Activated CD4-positive, alpha-beta T cell treated with anti-CD3 and anti-CD28 coated beads, Interleukin-2, amount 50 U/mL, for 24 hours (primary cell): ENCODE results near the gene SNAPIN.
A peak's percentile ranks its signal among the peaks of the same experiment; 100 is the strongest.

Experiments
- DNase-seq, 2 donors: peaks; one replicate each; pipeline ENCODE4 v3.0.0-alpha.2; 2020; ENCODE audit warnings: low read depth in 1 of 2, low spot score in 1 of 2

Gene SNAPIN

DNA sequence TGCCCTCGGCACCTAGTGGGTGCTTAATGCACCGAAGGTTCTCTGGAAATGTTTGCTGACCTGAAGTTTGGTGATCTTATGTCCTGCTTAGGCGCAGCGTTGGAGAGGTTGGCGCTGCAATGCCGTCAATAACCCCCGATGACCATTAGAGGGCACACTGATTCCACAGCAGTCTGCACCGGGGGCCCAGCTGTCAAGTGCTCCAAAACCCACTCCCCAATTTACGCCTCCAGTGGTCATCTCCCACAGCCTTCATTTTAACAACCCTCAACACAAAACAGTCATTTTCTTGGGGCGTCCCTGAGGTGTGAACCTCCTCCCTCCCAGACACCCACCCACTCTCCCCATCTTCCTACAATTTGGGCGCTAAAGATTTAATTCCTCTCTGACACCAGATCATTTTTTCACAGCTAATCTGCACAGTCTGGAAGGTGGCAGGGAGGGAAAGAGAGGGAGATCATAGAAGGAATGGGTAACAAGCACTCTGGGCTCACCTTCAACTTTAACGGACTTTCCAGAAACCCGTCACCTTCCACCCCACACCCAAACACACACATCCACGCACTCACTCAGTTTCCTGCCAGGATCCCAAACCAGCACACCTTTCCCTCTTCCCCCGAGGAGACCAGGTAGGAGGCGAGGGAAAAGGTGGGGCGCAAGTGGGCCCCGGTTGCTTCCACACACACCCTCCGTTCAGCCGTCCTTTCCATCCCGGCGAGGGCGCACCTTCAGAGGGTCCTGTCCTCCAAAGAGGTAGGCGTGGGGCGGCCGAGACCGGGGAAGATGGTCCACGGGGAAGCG, 19.4 kb downstream of the SNAPIN start:
- peak in 1 of 2 donors; percentile 17 for DNase-seq

DNA sequence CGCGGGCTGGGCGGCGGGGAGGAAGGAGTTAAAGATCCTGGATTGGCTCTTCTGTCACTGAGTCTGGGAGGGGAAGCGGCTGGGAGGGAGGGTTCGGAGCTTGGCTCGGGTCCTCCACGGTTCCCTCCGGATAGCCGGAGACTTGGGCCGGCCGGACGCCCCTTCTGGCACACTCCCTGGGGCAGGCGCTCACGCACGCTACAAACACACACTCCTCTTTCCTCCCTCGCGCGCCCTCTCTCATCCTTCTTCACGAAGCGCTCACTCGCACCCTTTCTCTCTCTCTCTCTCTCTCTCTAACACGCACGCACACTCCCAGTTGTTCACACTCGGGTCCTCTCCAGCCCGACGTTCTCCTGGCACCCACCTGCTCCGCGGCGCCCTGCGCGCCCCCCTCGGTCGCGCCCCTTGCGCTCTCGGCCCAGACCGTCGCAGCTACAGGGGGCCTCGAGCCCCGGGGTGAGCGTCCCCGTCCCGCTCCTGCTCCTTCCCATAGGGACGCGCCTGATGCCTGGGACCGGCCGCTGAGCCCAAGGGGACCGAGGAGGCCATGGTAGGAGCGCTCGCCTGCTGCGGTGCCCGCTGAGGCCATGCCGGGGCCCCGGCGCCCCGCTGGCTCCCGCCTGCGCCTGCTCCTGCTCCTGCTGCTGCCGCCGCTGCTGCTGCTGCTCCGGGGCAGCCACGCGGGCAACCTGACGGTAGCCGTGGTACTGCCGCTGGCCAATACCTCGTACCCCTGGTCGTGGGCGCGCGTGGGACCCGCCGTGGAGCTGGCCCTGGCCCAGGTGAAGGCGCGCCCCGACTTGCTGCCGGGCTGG, 20.2 kb downstream of the SNAPIN start, which contains the start of gene NPR1:
Gene NPR1, plus strand, starts transcription at position 170 of the 818 bp plus-strand sequence. Its CDS starts 421 bp downstream, at position 591.
- DNase-seq = no peak

DNA sequence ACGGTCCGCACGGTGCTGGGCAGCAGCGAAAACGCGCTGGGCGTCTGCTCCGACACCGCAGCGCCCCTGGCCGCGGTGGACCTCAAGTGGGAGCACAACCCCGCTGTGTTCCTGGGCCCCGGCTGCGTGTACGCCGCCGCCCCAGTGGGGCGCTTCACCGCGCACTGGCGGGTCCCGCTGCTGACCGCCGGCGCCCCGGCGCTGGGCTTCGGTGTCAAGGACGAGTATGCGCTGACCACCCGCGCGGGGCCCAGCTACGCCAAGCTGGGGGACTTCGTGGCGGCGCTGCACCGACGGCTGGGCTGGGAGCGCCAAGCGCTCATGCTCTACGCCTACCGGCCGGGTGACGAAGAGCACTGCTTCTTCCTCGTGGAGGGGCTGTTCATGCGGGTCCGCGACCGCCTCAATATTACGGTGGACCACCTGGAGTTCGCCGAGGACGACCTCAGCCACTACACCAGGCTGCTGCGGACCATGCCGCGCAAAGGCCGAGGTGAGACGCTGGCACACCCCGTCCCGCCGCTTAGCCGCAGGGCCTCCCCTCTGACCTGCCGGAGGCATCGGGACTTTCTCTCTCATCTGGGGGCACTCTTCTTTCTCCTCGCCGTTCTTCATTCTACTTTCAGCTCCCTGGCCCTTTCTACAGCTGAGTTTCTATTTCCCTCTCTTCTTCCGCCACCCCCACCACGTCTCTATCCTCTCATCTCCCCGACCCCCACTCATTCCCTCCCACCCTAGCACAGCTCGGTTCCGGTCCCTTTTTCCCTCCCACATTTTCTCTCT, 21.0 kb downstream of the SNAPIN start:
- DNase-seq = no peak

DNA sequence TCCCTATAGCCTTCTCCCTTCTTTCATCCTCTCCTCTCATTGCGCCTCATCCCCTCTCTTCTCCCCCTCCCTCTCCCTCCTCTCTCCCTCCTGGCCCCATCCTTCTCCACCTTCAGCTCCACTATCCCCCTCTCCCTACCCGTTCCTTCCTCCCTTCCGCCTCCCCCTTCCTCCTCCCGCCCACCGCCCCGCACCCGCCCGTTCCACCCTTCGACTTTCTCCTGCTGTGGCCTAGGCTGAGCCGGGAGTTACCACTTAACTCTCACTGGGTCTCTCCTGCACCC, 21.6 kb downstream of the SNAPIN start:
- no peak for DNase-seq

DNA sequence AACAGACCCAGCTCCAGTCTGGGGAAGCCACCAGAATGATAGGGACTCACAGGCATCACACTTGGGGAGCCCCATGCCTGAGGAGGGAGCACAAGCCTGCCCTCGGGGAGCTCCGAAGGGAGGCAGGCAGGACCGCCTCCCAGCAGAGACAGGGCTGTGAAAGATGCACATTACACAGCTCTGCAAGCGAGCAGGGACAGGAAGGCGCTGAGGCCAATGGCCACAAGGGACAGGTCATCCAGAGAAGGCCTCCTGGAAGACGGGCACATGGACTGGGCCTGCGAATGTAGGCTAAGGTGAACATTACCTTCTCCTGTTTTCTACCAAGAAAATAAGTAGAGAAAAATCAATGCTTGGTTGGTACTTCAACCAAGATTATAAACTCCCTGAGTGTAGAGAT, 24.2 kb downstream of the SNAPIN start:
- no peak for DNase-seq

DNA sequence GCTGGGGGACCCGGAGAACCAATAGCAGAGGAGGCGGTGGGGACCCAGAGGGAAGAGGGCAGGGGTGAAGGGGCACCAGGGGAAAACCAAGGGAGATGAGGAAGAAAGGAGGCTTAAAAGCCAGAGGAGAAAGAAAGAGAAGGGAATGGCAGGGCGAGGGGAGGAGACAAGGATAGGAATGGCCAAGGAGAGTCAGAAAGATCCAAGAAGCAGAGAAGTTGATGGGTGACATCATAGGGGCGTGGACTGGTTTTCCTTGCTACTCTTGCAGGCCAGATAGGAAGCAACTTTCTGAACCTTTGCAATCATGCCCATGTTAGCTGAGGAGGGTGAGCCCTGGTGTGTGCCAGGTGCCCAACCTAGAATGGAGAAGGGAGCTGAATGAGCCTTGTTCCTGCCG, 25.4 kb downstream of the SNAPIN start:
- no peak for DNase-seq

DNA sequence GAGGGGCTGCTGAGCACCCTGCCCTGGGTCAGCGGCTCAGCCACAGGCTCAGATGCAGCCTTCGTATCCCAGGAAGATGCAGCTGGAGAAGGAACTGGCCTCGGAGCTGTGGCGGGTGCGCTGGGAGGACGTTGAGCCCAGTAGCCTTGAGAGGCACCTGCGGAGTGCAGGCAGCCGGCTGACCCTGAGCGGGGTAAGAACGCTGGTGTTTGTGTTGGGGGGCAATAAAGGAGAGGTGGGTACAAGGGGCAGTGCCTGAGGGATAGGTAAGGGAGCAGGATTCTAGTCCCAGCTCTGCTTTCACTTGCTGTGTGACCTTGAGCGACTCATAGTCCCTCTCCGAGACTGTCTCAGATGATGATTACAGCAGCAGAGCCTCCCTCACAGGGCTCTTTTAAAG, 26.4 kb downstream of the SNAPIN start:
- no peak for DNase-seq

DNA sequence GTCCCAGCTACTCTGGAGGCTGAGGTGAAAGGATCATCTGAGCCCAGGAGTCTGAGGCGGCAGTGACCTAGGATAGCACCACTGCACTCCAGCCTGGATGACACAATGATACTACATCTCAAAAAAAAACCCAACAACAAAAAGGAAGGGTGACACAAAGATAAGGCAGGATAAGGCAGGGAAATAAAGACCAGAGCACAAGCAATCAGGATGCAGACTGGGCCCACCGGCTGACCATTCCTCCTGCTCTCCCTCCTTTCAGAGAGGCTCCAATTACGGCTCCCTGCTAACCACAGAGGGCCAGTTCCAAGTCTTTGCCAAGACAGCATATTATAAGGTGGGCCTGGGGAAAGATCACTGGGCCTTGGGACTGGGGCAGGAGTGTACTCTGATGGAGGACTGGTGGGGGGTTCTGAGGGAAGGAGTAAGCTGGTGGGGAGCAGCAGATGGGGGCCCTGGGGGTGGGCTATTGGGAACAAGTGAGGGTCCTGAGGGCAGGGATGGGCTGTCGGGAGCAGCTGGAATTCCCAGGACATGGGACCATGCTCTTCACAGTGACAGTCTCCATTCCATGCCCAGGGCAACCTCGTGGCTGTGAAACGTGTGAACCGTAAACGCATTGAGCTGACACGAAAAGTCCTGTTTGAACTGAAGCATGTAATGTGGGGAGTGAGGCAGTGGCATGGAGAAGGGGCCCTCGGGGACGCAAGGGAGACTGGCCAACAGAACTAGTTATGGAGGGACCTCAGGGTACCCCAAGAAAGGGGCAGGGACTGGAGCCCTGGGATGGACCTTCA, 27.2 kb downstream of the SNAPIN start:
- DNase-seq = no peak

DNA sequence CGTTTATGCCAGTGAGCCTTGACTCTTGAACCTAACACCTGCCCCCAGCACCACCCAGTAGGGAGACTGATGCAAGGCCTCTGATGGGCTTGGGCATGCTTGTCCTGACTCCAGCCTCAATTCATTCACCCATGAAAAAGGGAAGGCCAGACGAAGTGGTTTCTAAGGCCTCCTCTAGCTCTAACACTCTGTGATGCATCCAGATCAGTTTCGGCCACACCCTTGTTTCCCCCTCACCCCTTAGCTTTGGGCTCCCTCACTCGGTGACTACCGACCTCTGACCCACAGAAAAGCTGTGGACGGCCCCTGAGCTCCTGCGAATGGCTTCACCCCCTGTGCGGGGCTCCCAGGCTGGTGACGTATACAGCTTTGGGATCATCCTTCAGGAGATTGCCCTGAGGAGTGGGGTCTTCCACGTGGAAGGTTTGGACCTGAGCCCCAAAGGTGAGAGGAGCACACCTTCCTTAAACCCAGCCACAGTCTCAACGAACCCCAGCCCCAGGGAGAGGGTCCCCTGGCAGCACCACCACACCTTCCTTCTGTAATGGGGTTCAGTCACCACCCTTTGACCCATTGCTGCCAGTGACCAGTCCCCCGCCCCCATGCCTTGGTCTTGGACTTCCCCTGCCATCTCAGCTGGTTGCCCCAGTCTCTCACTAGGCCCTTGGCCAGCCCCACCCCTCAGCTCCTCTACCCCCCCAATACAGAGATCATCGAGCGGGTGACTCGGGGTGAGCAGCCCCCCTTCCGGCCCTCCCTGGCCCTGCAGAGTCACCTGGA, 29.0 kb downstream of the SNAPIN start:
- DNase-seq = no peak

DNA sequence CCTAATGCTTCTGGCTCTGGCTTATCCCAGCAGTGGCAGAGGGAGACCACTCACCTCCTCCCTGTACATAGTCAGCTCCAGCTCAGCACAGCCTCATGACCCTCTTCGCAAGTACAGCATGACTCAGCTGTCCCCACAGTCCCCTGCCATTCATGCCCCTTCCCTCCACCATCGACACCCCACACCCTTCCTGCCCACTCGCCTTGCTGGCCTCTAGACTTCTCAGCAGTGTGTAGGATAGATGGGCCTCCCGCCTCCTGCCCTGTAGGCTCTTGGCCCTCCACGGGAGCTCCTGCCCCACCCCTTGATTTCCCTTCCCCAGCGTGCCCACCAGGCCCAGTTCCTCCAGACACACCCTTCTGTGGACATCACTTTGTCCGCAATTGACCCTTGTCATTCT, 29.8 kb downstream of the SNAPIN start:
- DNase-seq = no peak

DNA sequence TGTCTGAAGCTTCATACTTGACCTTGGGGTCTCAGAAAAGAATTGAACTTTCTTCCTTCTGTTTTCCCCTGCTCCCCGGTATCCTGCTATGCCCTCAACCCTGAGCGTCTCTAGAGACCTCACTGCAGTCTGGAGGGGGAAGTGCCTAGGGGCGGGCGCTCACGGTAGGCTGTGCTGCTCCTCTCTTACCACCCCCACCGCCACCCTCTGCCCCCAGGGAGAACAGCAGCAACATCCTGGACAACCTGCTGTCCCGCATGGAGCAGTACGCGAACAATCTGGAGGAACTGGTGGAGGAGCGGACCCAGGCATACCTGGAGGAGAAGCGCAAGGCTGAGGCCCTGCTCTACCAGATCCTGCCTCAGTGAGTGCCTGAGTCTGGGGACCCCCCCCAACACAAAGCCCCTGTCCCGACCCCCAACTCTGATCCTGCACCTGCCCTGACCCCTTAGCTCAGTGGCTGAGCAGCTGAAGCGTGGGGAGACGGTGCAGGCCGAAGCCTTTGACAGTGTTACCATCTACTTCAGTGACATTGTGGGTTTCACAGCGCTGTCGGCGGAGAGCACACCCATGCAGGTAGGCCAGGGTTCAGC, 30.3 kb downstream of the SNAPIN start:
- DNase-seq = no peak

DNA sequence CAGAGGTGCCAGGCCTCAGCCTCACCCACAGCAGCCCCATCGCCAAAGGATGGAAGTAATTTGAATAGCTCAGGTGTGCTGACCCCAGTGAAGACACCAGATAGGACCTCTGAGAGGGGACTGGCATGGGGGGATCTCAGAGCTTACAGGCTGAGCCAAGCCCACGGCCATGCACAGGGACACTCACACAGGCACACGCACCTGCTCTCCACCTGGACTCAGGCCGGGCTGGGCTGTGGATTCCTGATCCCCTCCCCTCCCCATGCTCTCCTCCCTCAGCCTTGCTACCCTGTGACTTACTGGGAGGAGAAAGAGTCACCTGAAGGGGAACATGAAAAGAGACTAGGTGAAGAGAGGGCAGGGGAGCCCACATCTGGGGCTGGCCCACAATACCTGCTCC, 35.0 kb downstream of the SNAPIN start:
- DNase-seq = no peak

DNA sequence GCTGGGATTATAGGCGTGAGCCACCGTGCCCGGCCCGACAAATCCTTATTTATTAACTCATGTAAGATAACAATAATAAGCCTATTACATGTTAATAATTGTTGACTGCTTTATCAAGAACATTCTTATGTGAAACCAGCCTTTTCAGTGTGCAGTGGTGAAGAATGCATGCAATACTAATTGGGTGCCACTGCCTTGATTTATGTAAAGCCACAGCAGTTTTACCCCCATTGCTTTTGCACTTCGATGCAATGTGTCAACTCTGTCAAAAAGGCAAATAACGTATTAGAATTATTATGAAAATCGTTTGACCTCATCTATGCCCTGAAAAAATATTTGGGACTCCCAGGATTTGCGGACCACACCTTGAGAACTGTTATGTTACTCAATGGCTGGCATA, 38.2 kb downstream of the SNAPIN start:
- DNase-seq = no peak

DNA sequence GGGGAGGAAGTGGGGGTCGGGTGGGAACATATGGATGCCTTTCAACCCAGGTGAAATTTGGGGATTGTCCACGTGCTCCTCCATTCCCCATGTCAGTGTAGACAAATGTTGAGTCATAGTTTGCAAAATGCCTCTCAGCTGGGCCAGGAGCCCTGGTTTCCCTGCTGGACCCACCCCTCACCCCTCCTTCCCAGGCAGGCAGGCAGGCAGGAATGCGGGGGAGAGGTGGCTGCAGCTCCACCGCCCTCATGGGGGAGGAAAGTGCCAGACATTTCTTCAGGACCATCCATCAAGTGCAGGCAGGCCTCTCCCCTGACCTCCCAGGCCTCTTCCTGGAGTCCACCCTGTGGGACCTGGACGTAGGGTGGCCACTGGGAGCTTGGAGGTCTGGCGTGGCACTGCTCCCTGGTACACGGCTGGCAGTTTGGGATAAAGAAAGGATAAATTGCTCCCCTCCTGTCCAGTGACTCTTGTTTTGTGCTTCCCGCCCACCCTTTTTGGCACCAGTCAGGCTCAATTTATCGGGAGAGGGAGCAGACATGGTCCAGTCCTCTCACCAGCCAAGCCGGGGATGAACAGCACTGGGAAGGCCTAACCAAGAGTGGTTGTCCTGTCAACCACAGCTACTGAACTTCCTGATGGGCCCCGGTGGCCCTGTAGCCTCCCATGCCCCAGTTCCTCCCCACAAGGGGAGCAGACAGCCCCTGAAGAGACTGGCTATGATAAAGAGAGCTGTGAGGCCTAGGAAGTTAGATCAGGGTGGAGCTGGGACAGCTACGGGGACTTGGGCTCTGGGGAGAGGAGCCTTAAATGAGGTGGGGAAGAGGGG, 38.9 kb downstream of the SNAPIN start:
- DNase-seq = no peak

DNA sequence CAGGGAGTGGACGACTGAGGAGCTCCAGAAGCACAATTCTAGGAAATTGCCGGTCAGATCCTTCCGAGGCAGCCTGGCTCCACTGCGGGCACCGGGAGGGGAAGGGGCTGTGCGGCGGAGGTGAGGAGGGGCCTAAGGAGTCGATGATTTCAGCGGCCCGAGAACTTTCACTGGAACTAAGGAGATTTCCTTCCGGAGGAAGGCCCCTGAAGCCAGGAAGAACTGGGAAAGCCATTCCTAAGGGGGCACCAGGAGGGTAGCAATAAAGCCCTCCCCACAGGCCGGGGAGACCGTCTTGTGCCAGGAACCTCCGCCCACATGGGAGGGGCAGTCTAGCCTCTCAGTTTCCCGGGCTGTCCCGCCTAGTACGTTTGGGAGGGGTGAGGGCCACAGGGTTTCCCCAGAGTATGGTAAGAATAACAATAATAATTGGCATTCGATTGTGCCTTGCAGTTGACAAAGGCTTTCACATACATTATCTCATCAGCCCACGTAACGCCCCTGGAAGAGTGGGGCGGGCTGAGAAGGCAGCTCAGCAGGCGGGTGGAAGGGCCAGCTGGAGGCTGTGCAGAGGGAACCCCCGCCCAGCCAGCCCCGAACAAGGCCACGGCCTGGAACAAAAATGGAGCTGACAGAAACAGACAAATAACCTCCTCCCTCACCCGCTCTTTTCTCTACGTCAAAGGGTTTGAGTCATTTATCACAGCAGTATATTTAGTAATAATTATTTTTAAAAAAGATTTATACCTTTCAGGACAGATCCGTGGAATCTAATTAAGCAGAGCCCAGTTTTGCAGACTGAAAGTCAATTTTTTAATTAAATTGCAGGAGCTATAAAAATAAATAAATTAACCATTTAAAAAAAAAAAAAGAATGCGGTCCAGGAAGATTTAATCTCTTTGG, 39.8 kb downstream of the SNAPIN start:
- no peak for DNase-seq

DNA sequence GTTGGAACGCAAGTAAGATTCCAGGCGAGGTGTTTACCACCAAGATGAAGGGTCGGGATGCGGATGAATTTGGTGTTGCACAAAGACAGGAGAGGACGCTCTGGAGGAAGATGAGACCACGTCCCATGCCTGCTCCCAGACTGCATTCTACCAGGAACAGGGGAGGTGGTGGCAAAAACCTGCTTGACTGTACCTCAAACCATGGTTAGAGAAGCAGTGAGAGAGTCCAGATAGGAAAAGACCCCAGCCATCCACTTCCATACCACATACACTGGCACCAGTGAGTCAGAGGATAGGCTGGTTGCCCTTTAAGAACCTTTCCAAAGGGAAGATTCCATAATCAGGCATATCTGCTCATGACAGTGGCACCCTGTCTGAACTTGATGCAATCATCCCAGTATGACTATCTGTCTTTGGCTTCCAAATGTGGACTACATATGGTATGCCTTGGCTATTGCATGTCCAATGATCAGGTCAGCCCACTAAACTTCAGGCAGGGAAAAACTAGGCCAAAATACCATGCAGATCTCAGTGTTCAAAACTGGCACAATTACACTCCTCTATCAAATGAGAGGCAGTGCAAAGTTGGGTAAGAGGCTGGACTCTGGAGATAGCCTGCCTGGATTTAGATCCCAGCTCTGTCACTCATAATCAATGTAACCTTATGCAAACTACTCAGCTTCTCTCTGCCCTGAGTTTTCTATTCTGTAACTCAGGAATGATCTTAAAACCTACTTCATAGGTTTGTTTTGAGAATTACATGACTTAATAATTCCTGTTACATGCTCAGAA, 40.6 kb downstream of the SNAPIN start:
- DNase-seq = no peak

DNA sequence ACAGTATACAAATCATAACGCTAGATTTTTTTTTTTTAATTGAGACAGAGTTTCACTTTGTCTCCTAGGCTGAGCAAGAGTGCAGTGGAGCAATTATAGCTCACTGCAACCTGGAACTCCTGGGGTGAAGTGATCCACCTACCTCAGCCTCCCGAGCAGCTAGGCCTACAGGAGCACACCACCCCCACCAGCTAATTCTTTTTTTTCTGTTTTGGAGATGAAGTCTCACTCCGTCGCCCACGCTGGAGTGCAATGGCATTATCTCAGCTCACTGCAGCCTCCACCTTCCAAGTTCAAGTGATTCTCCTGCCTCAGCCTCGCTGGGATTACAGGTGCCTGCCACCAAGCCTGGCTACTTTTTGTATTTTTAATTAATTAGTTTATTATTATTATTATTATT, 41.3 kb downstream of the SNAPIN start:
- no peak for DNase-seq
